ENCODE measurements around the gene PLCL1. TPM values are rescaled to one million over a fixed set of nuclear protein-coding genes. Genes with fewer than 3 reads are reported as not detected.

PLCL1 gene
- total and polyA plus RNA-seq, 7 donors, result 4.3 to 25.4 (median 12.6) TPM

GRCh38 chr2:197975931-197976519 lies 171.6 kb downstream of the PLCL1 start:
- TF ChIP-seq CTCF (IDR thresholded peaks at IDR 0.05), result no peak
- Histone ChIP-seq H3K27ac (no peak overlapping the region), H3K36me3 (ENCODE audit: insufficient read depth in 1 of 2, low read depth in 1 of 2) (no peaks in the 10 kb centered on the region), H3K4me3 (no peak overlapping the region), H3K4me1 (peaks cover 17% of the 10 kb centered on the region), H3K27me3 (ENCODE audit: insufficient read depth in 3 of 3, low read length in 2 of 3) (no peaks in the 10 kb centered on the region), H3K9me3 (no peaks in the 10 kb centered on the region)
- intact Hi-C loops (cut with DNase I), result no loop called here
- no peak for DNase-seq
- 61 to 66% (median 64%) methylated on average over 5 of the region's 5 CpGs for WGBS, 3 donors
- ATAC-seq, result no peak

- no peak overlapping the region for H3K4me3 ChIP-seq
- TF ChIP-seq CTCF (IDR thresholded peaks at IDR 0.05), result no peak
- DNase-seq (no peak), ATAC-seq (no peak)
- no peaks in the 10 kb centered on the region for H3K9me3 ChIP-seq
- peaks cover 4% of the 10 kb centered on the region for H3K4me1 ChIP-seq
- no peaks in the 10 kb centered on the region for H3K27me3 ChIP-seq (ENCODE audit: insufficient read depth in 3 of 3, low read length in 2 of 3)
- WGBS, 3 donors, result 64 to 70% (median 64%) methylated on average over 4 of the region's 4 CpGs
- intact Hi-C loops (cut with DNase I), result no loop called here
- no peaks in the 10 kb centered on the region for H3K36me3 ChIP-seq (ENCODE audit: insufficient read depth in 1 of 2, low read depth in 1 of 2)
- no peak overlapping the region for H3K27ac ChIP-seq
Measured at GRCh38 chr2:197978971-197979370, 174.6 kb downstream of the PLCL1 start.

GRCh38 chr2:197982565-197982964 lies 178.2 kb downstream of the PLCL1 start:
- Histone ChIP-seq H3K4me1 (peaks cover 13% of the 10 kb centered on the region), H3K4me3 (no peak overlapping the region), H3K9me3 (no peaks in the 10 kb centered on the region), H3K36me3 (ENCODE audit: insufficient read depth in 1 of 2, low read depth in 1 of 2) (no peaks in the 10 kb centered on the region), H3K27me3 (ENCODE audit: insufficient read depth in 3 of 3, low read length in 2 of 3) (no peaks in the 10 kb centered on the region), H3K27ac (no peak overlapping the region)
- WGBS, 3 donors, result 81 to 96% (median 89%) methylated on average over 2 of the region's 2 CpGs
- no peak for DNase-seq
- intact Hi-C loops (cut with DNase I), result no loop called here
- no peak for ATAC-seq
- TF ChIP-seq CTCF (IDR thresholded peaks at IDR 0.05), result no peak

- no peak overlapping the region for H3K4me3 ChIP-seq
- no peaks in the 10 kb centered on the region for H3K27me3 ChIP-seq (ENCODE audit: insufficient read depth in 3 of 3, low read length in 2 of 3)
- peaks cover 13% of the 10 kb centered on the region for H3K4me1 ChIP-seq
- intact Hi-C loops (cut with DNase I), result no loop called here
- no peaks in the 10 kb centered on the region for H3K9me3 ChIP-seq
- no peak for TF ChIP-seq CTCF (IDR thresholded peaks at IDR 0.05)
- no peak for DNase-seq
- no peaks in the 10 kb centered on the region for H3K36me3 ChIP-seq (ENCODE audit: insufficient read depth in 1 of 2, low read depth in 1 of 2)
- ATAC-seq, result no peak
- whole genome bisulfite sequencing, 3 donors, result 94 to 100% (median 98%) methylated on average over 2 of the region's 2 CpGs
- no peak overlapping the region for H3K27ac ChIP-seq
Measured at GRCh38 chr2:197985029-197985638, 180.7 kb downstream of the PLCL1 start.

GRCh38 chr2:197986977-197987376 lies 182.6 kb downstream of the PLCL1 start:
- no peak for ATAC-seq
- Histone ChIP-seq H3K4me1 (peaks cover 13% of the 10 kb centered on the region), H3K36me3 (ENCODE audit: insufficient read depth in 1 of 2, low read depth in 1 of 2) (no peaks in the 10 kb centered on the region), H3K27ac (no peak overlapping the region), H3K4me3 (no peak overlapping the region), H3K9me3 (no peaks in the 10 kb centered on the region), H3K27me3 (ENCODE audit: insufficient read depth in 3 of 3, low read length in 2 of 3) (no peaks in the 10 kb centered on the region)
- 70 to 83% (median 79%) methylated on average over 3 of the region's 3 CpGs for WGBS, 3 donors
- no peak for DNase-seq
- TF ChIP-seq CTCF (IDR thresholded peaks at IDR 0.05), result no peak
- intact Hi-C loops (cut with DNase I), result no loop called here
